Bone marrow (tissue), 2 donors: ENCODE measurements around the gene KCNB1.

Experiments
- DNase-seq, 2 donors: peaks; one replicate each; lab custom pipeline; 2025; lab: John Stamatoyannopoulos, UW

KCNB1 gene

GRCh38 chr20:49497398-49497669, 14.9 kb upstream of the KCNB1 start:
- no peak for DNase-seq

- DNase-seq = no peak
Measured at GRCh38 chr20:49496553-49497397, 14.3 kb upstream of the KCNB1 start.

GRCh38 chr20:49496043-49496442, 13.6 kb upstream of the KCNB1 start:
- no peak for DNase-seq

- DNase-seq = no peak
Measured at GRCh38 chr20:49490689-49491088, 8.2 kb upstream of the KCNB1 start.

- no peak for DNase-seq
Measured at GRCh38 chr20:49489688-49490087, 7.2 kb upstream of the KCNB1 start.

GRCh38 chr20:49486064-49486463, 3.6 kb upstream of the KCNB1 start:
- DNase-seq = no peak

- DNase-seq = no peak
Measured at GRCh38 chr20:49485563-49485962, 3.1 kb upstream of the KCNB1 start.

- DNase-seq = peak; percentile 3 to 25
Measured at GRCh38 chr20:49484180-49485140, 2.0 kb upstream of the KCNB1 start.

GRCh38 chr20:49483696-49484123, 1.2 kb upstream of the KCNB1 start:
- no peak for DNase-seq

- DNase-seq = no peak
Measured at GRCh38 chr20:49483018-49483695, 689 bp upstream of the KCNB1 start.

- no peak for DNase-seq
Measured at GRCh38 chr20:49482173-49482572, 295 bp downstream of the KCNB1 start.

- DNase-seq = no peak
Measured at GRCh38 chr20:49481116-49481515, 1.4 kb downstream of the KCNB1 start.

- DNase-seq = no peak
Measured at GRCh38 chr20:49480236-49480635, 2.2 kb downstream of the KCNB1 start.

GRCh38 chr20:49479785-49480184, 2.7 kb downstream of the KCNB1 start:
- no peak for DNase-seq

GRCh38 chr20:49478754-49479689, 3.4 kb downstream of the KCNB1 start:
- DNase-seq = no peak

- DNase-seq = no peak
Measured at GRCh38 chr20:49478266-49478665, 4.2 kb downstream of the KCNB1 start.

- DNase-seq = no peak
Measured at GRCh38 chr20:49477200-49477599, 5.3 kb downstream of the KCNB1 start.

GRCh38 chr20:49476016-49476355, 6.5 kb downstream of the KCNB1 start:
- DNase-seq = no peak

GRCh38 chr20:49475292-49476015, 7.0 kb downstream of the KCNB1 start:
- DNase-seq = no peak

- DNase-seq = no peak
Measured at GRCh38 chr20:49471397-49471796, 11.1 kb downstream of the KCNB1 start.

- no peak for DNase-seq
Measured at GRCh38 chr20:49470922-49471321, 11.5 kb downstream of the KCNB1 start.
